DMS153 (cell line): ENCODE results near the gene RPL15.
"Not testable (repeated sequence)": the region's sequence is repeated elsewhere in the genome, so short reads cannot be mapped to it uniquely, and the experiment has no call there.

ENCODE experiments used
- DNase-seq: peaks from one replicate; lab custom pipeline; 2025; lab: John Stamatoyannopoulos, UW

Gene RPL15

DNA sequence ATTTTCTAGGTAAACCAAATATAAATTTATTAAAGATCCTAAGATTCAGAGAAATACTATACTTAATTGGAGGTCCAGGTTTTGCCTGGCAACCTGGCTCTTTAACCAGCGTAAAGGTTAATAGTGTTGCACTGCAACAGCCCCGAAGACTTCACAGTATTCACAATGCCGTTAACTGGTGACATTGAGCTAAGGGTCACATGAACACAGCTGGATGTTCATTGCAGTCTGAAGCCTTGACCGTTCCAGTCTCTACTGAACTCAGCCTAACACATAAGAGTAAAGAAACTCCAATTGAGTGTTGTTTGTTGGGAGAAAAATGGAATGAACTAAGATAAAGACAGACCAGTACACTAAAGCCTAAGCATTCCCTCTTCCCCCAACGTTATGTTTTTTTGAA, 27.0 kb upstream of the RPL15 start:
- DNase-seq = no peak

DNA sequence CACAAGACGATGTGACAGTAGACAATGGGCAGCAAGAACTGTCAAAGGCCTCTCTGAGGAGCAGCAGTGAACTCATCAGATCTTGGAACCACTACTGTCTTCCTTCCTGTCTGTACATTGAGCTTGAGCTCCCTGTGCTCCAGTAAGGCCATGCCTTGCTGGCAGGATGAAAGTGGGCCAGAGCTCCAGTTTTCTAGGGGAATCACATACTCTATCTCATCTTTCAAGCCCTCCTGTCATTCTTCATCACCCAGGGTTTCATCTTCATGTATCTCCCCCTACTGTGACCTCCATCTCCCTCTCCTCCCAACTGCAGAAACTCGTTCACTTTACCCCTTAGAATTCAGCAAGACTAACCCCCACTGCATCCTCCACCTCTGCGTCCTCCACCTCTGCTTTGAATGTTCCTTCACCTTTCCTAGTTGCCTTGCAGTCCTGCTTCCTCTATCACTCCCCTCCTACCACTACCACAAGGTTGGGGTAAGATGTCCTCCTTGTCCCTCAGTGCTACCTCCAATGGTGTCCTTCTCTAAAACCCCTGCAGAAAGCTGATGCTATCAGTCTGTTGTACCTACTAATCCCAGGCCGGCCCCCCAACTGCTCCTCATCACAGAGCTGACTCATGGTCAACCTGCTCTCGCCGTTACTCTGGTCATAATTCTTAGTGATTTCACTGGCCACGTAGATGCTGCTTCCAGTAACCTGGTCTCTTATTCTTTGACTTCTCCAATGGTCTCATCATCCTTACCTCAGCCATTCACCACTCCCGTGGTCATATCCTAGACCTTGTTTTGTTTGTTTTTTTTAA, 22.5 kb upstream of the RPL15 start:
- no peak for DNase-seq

DNA sequence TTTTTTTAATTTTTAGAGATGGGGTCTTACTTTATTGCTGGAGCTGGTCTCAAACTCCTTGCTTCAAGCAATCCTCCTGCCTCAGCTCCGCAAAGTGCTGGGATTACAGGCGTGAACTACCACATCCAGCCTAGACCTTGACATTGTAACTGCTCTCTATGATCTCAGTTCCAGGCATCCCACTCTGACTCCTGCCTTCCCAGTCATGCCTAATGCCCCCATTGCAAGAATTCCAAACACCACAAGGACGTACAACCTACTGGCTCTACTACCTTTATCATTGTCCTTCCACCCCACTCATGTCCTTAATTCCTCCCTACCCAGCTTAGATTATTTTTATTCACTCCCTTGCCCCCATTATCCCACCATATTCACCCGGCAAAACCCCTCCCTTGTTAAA, 21.8 kb upstream of the RPL15 start:
- no peak for DNase-seq

DNA sequence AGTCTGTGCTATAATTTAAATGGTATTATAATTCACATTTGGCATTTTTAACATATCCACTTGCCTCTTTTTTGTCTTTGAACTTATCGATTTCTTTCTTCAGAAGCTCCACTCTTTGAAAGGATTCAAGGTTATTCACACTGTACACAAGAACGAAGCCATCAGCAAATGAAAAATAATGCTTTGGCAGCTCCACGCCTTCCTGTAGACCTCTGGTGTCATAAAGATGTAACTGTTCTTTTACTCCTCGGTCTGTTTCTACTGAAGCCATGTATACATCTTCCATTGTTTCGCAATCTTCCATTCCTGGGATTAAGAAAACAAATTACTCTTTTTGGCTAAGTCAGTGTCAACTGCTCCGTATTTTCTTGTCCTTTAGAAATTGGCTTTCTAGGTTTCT, 16.2 kb upstream of the RPL15 start:
- no peak for DNase-seq

DNA sequence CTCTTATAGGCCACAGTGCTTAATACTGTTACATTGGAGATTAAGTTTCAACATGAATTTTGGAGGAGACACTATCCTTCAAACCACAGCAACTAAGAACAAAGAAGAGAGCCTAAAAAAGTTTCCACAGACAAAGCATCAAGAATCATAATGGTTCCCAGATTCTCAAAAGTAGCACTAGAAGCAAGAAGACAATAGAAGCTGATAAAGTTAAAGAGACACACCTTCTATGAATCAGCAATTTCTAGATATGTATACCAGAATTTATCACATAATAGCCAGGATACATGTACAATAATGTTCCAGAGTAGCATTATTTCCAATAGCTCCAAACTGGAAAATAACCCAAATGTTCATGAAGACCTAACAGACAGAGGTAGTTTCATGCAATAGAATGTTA, 12.4 kb upstream of the RPL15 start:
- DNase-seq = no peak

DNA sequence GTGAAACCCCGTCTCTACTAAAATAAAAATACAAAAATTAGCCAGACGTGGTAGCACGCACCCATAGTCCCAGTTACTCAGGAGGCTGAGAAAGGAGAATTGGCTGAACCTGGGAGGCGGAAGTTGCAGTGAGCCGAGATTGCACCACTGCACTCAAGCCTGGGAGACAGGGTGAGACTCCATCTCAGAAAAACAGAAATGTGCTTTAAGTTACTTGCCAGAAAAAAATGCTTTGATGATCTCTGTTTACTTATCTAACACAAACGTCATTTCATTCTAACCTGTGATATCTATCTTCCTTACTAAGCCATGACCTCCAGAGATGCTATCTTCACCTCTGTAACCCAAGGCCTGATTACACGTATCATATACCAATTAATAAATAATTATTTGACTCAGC, 7.6 kb upstream of the RPL15 start:
- no peak for DNase-seq

DNA sequence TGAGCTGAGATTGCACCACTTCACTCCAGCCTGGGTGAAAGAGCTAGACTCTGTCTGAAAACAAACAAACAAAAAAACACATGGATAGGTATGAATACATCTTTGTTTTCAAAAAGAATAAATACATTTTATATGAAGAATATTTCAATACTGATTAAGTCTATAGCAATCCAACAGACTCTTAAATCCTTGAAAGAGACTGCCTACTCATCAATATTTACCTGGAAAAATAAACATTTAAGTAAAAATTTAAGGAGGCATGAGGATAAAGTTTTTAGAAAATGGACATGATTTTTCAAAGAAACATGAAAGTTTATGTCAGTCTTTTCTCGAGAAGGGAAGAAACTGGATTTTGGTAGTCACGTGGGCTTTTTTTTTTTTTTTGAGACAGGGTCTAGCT, 5.5 kb upstream of the RPL15 start:
- DNase-seq = no peak

DNA sequence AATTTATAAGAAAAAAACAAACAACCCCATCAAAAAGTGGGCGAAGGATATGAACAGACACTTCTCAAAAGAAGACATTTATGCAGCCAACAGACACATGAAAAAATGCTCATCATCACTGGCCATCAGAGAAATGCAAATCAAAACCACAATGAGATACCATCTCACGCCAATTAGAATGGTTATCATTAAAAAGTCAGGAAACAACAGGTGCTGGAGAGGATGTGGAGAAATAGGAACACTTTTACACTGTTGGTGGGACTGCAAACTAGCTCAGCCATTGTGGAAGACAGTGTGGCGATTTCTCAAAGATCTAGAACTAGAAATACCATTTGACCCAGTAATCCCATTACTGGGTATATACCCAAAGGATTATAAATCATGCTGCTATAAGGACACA, 4.6 kb upstream of the RPL15 start:
- DNase-seq = not testable (repeated sequence)

DNA sequence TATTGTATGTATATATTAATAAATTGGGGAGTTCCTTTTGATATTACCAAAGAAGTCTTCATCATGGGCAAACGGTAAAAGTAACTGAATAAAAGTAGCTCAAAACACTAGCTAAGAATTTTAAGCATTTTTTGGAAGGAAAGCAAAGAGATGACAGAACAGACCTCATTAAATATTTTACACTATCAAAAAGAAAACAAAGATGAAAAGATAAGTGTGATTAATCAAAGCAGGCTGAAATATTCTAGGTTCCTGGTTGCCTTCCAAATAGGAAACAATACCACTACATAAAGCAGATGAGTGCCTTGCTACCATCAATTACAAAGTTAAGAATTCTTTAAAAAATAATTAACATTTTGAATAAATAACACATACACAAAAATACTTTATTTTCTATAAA, 3.8 kb upstream of the RPL15 start:
- DNase-seq = no peak

DNA sequence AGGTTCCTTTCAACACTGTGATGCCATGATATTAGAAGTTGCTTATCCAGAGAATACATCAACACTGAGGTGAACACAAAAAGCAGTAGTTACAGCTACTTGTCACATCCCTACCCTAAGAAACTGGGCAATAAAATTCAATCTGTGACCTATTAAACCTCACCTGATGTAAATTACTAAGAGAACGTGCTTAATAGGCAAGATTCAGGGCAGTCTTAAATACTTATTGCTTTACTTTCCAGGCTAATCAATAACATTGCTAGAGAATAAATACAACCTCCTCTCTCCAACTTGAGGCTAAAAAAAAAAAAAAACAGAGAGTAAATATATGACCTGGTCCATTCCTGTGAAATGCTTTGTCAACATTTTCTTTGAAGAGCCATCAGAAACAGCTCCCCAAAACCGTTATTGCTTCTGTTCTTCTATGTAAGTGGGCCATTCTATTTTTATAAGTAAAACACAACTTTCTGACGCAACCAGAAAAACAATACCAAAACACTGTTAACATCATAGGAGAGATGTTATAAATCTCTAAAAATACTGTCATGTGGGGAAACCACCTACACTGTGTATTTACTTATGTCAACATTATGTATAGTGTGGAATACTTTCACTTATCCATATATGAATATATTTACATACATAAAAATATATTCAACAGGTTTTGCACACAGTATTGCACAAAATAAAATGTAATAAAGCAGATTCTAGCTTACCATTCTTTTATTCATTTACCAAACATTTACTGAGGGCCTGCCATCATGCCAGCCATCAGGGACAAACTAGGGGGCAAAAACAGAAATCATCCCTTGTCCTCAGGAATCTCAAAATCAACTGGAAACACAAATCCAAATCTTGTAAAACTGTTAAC, 2.8 kb upstream of the RPL15 start:
- DNase-seq = no peak

DNA sequence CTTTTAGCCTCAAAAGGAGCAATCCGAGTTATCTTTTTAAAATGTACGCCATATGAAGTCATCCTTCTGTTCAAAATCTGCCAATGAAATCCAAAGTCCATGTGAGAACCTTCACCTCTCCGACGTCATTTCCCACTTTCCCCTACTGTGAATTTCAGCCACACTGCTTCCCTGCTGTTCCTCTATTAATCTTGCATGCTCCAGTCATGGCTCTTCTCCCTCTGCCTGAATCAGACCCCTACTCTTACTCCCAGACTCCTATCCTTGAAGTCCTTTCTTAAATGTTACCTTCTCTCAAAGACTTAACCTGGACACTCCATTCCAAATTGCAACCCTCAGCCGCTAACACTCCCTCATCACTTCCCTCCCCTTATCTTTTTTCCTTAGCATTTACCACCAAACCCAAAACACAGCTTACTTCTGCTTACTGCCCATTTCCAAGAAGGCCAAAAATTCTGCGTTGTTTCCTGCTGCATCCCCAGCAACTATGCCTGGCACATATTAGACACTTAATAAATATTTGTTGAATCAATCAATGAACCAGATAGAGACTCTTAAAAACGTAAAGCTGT, 1.3 kb upstream of the RPL15 start:
- DNase-seq = no peak

DNA sequence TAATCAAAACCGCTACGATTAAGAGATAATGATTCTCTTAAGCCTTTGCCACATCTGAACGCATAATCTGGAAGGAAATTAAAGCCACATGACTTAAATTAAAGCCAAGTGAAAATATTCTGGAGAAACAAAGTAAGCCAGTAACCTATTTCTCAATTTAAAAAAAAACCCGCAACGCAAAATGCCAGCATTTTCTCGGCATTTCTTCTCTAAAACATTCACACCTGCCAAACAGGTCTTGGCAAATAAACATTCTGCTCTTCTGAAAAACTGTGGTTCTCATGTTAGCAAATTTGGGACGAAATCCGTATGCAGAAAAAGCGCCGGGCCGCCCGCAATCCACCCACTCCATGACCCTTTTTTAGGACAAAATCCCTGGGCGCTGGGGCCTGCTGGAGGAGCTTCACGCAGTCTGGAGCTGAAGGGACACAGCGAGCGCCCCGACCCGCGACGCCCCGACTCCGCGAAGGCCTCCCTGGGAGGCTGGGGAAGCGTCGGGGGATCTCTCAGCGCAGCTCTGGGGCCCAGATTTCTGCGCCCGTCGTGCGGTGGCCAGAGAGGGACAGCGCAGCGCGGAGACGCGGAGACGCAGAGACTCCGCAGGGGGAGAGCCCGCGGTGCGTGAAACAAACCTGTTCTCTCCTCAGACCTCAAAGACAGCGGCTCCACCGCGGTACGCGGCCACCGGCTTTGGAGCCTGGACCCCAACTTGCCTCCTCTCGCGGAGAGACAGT, 613 bp upstream of the RPL15 start:
- no peak for DNase-seq

DNA sequence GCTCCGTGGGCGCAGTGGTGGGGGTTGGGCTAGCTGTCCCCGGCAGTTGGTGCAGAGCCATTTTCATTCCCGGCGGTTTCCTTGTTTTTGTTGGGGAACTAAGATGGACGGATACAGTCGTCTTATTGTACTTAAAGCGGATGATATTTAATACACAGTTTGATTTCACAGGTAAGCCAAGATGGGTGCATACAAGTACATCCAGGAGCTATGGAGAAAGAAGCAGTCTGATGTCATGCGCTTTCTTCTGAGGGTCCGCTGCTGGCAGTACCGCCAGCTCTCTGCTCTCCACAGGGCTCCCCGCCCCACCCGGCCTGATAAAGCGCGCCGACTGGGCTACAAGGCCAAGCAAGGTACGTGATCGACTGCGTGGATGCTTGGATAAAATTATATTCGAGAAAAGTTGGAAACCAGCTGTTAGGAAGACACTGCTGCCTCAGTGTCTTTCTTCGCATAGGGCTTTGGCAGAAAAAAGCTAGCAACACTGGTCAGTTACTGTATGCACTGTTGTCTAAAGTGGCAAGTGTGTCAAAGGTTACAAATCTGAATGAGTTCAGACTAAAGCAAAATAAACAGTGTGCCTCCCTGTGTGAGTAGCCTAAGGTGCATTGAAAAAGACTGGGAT, 859 bp downstream of the RPL15 start:
- not testable (repeated sequence) for DNase-seq

DNA sequence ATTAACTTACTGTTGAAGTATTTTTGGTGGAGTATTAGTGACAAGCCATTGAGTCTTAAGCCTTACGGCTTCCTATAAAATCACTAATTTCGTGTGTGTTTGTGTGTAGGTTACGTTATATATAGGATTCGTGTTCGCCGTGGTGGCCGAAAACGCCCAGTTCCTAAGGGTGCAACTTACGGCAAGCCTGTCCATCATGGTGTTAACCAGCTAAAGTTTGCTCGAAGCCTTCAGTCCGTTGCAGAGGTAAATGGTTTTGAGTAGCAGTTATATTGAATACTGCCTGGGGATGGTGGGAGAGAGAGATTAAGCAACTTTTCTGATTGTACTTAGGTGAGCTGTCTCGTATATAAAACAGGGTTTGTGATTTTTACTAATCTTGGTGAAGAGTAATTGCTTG, 1.4 kb downstream of the RPL15 start:
- DNase-seq = not testable (repeated sequence)

DNA sequence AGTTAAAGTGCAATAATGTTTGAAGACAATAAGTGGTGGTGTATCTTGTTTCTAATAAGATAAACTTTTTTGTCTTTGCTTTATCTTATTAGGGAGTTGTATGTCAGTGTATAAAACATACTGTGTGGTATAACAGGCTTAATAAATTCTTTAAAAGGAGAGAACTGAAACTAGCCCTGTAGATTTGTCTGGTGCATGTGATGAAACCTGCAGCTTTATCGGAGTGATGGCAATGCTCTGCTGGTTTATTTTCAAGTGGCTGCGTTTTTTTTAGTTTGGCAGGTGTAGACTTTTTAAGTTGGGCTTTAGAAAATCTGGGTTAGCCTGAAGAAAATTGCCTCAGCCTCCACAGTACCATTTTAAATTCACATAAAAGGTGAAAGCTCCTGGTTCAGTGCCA, 2.7 kb downstream of the RPL15 start:
- no peak for DNase-seq

DNA sequence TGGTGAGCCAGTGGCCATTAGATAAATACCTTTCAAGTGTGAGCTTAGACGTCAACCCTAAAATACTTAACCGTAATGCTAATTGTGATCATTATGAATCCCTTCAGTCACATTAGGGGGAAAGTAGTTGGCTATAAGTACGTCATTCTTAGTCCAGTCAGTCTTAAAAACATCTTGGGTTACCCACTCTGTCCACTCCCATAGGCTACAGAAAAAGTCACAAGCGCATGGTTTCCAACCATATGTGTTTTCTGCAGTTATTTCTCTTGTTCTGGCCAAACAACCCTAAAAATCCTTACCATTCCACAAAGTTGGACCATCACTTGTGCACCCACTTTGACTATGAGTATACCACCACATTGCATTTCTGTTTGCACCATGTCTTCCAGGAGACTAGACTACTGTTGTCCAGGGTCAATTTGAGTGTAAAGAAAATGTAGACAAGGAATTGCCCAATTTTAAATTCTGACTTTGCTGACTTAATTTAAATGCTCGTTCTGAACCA, 3.3 kb downstream of the RPL15 start:
- no peak for DNase-seq

DNA sequence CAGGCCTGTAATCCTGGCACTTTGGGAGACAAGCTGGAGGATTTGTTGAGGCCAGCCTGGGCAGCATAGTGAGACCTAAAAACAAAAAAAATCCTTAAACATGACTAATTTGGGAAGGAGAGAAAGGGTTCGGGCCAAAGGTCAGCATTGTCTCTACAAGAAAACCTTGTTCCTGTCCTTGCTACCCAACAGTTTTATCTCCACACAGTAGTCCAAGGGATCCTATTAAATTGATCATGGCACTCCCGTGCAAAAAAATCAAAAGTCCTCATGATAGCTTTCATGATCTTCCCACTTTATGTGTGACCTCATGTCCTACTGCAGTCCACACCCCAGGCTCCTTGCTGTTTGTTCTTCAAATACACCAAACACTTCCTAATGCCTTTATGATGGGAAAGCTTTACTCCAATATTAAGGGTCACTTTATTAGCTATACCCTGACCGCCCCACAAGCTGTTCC, 4.2 kb downstream of the RPL15 start:
- DNase-seq = no peak

DNA sequence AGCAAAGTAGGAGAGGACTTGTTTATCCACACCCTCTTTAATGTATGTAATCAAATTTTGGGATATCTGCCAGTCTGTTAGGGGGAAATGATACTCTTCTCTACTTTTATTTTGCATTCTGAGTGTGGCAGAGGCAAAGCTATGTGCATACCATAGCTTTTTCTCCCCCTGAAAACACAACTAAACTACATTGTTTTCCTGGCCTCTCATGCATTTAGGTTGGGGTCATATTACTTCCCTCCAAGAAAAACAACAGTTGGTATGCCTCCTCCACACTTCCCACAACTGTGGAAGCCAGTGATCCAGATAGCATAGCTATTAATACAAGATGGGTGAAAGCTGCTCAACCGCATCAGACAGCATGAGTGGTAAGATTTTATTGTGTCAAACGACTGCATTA, 6.9 kb downstream of the RPL15 start:
- no peak for DNase-seq

DNA sequence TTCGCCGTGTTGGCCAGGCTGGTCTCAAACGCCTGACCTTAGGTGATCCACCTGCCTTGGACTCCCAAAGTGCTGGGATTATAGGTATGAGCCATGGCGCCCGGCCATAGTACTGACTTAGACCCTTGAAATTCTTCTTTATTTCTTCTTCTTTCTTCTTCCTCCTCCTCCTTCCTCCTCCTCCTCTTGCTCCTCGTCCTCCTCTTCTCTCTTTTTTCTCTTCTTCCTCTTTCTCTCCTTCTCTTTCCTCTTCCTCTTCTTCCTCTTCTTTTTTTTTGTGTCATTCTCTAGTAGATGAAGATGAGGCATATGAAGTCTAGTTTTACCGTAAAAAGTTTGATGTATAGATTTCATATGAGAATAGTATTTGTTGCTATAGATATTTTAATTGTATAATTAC, 9.3 kb downstream of the RPL15 start:
- DNase-seq = no peak

DNA sequence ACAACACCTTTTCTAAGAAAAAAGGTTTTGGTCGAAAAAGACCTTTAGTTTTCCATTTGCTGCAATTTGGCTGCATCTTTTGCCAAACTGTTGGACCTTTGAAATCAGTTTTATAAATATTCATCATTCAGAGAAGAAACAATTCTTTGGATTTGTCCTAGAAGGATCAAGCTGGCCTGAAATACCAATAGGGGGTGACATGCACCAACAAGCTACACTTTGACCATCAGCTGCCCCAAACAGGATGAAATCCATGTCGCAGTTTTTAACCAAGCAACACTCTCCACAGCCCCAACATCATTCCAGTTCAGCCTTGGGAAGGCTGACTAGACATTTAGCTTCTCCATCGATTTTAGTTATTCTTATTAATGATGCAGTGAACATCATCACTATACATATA, 9.8 kb downstream of the RPL15 start:
- no peak for DNase-seq

DNA sequence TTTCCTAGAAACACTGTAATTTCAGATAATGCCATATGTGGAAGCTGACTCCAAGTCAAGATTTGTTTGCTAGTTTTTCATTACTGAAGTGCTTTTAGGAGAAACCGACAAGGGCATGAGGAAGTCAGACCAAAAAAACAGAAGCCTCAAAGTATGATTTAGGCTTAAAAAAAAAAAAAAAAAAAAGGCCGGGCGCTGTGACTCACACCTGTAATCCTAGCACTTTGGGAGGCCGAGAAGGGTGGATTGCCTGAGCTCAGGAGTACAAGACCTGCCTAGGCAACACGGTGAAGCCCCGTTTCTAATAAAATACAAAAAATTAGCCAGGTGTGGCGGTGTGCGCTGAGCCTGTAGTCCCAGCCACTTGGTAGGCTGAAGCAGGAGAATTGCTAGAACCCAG, 11.6 kb downstream of the RPL15 start:
- DNase-seq = no peak

DNA sequence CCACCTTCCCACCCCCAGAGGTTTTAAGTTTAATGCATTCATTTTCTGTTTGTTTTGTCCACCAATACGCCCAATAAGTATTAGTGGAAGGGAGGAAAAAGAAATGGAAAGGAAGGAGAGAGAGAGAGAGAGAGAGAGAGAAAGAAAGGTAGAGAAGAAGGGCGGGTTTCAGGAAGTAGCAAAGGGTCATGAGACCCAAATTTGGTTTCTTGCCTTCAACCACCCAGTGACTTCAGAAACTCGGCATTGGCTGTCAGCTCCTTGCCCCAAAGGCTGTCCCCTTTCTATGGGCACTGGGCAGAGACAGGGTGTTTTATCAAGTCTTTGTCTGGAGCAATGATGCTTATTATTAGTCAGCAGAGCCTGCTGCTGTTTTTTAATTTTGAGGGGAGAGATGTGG, 14.7 kb downstream of the RPL15 start:
- DNase-seq = no peak
